ENCODE results near the gene TBC1D22A. TPM values are rescaled to one million over a fixed set of nuclear protein-coding genes. Genes with fewer than 3 reads are reported as not detected.

The TBC1D22A gene
- total RNA-seq, 4 donors from 2014 or later: 9.2 to 45.3 (median 22.8) TPM

DNA sequence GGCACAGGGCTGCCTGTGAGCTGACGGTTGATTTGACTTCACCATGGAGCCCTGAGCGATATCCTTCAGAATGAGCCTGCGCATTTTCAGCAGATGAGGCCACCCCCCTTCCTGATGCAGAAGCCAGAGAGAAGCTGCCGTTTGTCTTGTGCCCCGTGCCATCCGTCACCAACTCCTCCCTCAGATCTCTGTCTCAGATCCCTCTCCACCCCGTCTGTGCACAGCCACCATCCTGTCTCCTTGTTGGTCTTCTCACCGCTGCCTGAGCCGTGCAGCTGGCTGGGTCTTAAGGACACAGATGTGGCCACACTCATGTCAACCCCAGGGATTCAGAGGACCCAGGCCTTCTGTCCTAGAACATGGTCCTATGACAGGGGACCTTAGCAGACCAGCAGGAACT lies 293.9 kb downstream of the TBC1D22A start:
- Histone ChIP-seq H3K36me3 (no peaks in the 10 kb centered on the region), H3K27ac (no peak overlapping the region), H3K27me3 (no peaks in the 10 kb centered on the region), H3K9me3 (no peaks in the 10 kb centered on the region), H3K4me1 (no peaks in the 10 kb centered on the region), H3K4me3 (no peak overlapping the region)
- TF ChIP-seq, protein P1, sequence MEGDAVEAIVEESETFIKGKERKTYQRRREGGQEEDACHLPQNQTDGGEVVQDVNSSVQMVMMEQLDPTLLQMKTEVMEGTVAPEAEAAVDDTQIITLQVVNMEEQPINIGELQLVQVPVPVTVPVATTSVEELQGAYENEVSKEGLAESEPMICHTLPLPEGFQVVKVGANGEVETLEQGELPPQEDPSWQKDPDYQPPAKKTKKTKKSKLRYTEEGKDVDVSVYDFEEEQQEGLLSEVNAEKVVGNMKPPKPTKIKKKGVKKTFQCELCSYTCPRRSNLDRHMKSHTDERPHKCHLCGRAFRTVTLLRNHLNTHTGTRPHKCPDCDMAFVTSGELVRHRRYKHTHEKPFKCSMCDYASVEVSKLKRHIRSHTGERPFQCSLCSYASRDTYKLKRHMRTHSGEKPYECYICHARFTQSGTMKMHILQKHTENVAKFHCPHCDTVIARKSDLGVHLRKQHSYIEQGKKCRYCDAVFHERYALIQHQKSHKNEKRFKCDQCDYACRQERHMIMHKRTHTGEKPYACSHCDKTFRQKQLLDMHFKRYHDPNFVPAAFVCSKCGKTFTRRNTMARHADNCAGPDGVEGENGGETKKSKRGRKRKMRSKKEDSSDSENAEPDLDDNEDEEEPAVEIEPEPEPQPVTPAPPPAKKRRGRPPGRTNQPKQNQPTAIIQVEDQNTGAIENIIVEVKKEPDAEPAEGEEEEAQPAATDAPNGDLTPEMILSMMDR (IDR thresholded peaks at IDR 0.05): no peak
- TF ChIP-seq POLR2A (IDR thresholded peaks at IDR 0.05): no peak
- intact Hi-C loops (cut with DNase I; ENCODE audit: low total_unique reads): no loop called here
- DNase-seq: no peak

DNA sequence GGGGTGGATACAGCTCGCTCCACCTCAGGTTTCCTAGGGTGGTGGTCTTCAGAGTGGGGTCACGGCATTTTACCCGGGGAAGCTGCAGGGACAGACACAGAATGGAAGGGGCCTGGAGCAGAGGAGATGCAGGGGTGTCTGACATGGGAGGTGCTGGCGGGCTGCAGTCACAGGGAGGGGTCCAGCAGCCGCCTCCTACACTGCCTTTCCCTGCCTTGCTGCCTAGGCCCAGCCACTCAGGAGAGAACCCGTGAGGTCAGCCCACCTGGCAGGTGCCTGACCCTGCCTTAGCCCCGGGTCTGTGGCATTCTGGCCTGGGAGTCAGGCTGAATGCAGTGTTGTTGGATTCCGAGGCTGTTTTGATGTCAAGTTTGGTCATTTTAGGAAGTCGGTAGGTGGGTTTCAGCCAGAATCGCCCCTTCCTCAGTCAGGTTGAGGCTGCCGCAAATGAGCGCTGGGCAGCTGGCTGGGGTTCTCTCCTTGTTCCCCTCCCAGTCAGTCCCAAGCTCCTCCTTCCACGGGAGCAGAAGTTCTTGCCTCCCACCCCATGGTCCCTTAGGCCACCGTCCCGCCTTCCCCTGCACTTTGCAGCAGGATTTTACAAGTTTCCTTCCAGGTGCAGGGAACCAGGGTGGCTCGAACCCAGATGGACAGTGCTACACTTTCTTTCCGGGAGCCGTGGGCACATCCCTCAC lies 294.5 kb downstream of the TBC1D22A start:
- Histone ChIP-seq H3K4me1 (no peaks in the 10 kb centered on the region), H3K27me3 (no peaks in the 10 kb centered on the region), H3K4me3 (no peak overlapping the region), H3K36me3 (no peaks in the 10 kb centered on the region), H3K27ac (no peak overlapping the region), H3K9me3 (no peaks in the 10 kb centered on the region)
- no peak for TF ChIP-seq POLR2A (IDR thresholded peaks at IDR 0.05)
- TF ChIP-seq, protein P1 (IDR thresholded peaks at IDR 0.05): no peak
- no peak for DNase-seq
- intact Hi-C loops (cut with DNase I; ENCODE audit: low total_unique reads): no loop called here

DNA sequence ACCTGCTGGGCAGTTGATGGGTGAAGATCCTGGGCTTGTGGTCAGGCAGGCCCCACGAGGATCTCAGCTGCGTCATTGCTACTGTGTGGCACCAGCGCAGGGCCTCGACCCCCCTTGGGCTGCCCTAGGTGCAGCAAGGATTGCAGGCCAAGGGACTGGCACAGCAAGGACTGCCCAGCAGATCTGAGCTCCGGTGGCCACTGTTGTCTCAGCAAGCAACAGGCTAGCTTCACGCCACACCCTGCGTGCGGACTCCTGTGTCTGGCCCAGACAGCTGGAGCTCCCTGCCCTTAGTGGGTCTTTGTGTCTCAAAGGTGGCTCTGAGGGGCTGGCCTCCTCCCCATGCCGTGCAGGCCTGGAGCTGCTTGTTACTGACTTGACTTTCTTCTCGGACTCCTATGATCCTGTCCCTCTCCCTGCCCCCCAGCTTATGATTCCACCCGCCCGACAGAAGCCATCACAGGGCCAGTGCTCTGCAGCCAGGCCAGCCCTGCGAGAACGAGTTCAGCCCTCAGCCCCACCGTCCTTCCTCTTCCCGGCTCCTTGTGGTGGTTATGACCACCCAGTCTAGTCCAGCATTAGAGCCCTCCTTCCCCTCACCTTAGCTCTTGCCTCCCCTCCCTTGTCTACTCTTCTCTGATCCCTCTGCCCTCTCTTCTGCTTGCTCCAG lies 295.6 kb downstream of the TBC1D22A start:
- intact Hi-C loops (cut with DNase I; ENCODE audit: low total_unique reads): no loop called here
- TF ChIP-seq POLR2A (IDR thresholded peaks at IDR 0.05): no peak
- TF ChIP-seq, protein P1 (IDR thresholded peaks at IDR 0.05): no peak
- no peak for DNase-seq
- no peaks in the 10 kb centered on the region for H3K27me3 ChIP-seq
- H3K4me1 ChIP-seq: no peaks in the 10 kb centered on the region
- H3K27ac ChIP-seq: no peak overlapping the region
- no peak overlapping the region for H3K4me3 ChIP-seq
- no peaks in the 10 kb centered on the region for H3K36me3 ChIP-seq
- no peaks in the 10 kb centered on the region for H3K9me3 ChIP-seq

DNA sequence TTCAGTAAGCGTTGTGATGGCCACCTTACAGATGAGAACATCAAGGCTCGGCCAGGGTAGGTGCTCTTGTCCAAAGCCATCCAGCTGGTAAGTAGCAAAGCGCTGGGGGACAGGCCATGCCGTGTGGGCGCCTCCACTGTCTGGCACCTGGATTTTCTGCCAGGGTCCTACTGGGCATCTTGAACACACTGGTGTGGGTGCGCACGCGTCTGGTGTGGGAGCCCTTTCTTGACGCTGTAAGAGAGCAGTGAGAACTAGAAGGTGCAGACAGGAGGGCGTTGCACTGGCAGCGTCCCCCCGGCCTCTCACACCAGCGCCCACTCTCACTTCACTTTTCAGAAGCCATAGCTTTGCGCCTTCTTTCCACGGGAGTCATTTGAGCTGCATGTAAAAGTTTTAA lies 296.6 kb downstream of the TBC1D22A start:
- Histone ChIP-seq H3K9me3 (no peaks in the 10 kb centered on the region), H3K27me3 (no peaks in the 10 kb centered on the region), H3K27ac (peak overlapping the region in 1 of 2 donors; percentile 17), H3K36me3 (no peaks in the 10 kb centered on the region), H3K4me1 (no peaks in the 10 kb centered on the region), H3K4me3 (no peak overlapping the region)
- intact Hi-C loops (cut with DNase I; ENCODE audit: low total_unique reads): no loop called here
- TF ChIP-seq POLR2A (IDR thresholded peaks at IDR 0.05): no peak
- TF ChIP-seq, protein P1 (IDR thresholded peaks at IDR 0.05): no peak
- no peak for DNase-seq

DNA sequence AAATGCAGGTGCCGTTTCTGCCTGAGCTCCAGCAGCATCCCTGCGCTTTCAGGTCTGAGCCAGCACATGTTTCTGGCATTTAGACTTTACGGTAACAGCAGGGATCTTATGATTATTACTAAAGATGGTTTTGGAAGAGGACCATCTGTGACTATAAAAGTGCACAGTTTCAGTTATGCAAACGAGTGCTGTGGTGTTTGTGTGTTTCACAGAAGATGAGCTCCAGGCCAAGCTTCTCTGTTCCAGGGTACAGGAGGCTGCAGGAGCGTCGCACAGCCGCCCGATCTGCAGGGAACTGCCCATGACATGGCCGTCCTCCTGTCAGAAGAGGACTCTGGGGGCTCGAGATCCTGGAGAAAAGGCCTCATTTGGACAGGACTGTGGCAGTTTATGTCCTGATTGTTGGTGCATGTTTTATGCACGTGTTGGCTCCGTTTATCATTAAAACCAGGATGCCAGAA lies 297.3 kb downstream of the TBC1D22A start:
- Histone ChIP-seq H3K27ac (no peak overlapping the region), H3K4me3 (no peak overlapping the region), H3K9me3 (no peaks in the 10 kb centered on the region), H3K27me3 (no peaks in the 10 kb centered on the region), H3K36me3 (no peaks in the 10 kb centered on the region), H3K4me1 (no peaks in the 10 kb centered on the region)
- DNase-seq: no peak
- intact Hi-C loops (cut with DNase I; ENCODE audit: low total_unique reads): no loop called here
- no peak for TF ChIP-seq POLR2A (IDR thresholded peaks at IDR 0.05)
- TF ChIP-seq, protein P1 (IDR thresholded peaks at IDR 0.05): no peak
